ENCODE data around the gene COL12A1. TPM values are rescaled to one million over a fixed set of nuclear protein-coding genes. Genes with fewer than 3 reads are reported as not detected.

Gene COL12A1
- total and polyA plus RNA-seq, 2 experiments from 2014 or later: 0.39 to 6.3 TPM

DNA sequence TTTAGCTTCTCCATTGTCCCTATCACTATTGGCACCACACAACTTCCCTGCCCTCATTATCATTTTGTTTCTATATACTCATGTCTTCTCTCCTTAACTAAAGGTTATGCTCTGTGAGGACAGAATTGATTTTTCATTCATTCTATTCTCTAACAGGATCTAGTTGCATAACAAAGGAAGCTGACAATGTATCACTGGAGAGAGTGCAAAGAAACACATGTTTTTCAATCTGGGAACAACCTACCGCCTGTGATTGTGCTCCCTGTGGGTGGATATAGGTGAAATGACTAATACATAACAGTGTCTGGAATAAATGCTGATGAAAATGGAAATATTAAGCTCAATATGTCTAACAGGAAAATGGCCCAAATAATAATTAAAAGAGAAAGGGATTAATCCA is 56.6 kb downstream of the COL12A1 start (continued):
- TF ChIP-seq, protein P1, sequence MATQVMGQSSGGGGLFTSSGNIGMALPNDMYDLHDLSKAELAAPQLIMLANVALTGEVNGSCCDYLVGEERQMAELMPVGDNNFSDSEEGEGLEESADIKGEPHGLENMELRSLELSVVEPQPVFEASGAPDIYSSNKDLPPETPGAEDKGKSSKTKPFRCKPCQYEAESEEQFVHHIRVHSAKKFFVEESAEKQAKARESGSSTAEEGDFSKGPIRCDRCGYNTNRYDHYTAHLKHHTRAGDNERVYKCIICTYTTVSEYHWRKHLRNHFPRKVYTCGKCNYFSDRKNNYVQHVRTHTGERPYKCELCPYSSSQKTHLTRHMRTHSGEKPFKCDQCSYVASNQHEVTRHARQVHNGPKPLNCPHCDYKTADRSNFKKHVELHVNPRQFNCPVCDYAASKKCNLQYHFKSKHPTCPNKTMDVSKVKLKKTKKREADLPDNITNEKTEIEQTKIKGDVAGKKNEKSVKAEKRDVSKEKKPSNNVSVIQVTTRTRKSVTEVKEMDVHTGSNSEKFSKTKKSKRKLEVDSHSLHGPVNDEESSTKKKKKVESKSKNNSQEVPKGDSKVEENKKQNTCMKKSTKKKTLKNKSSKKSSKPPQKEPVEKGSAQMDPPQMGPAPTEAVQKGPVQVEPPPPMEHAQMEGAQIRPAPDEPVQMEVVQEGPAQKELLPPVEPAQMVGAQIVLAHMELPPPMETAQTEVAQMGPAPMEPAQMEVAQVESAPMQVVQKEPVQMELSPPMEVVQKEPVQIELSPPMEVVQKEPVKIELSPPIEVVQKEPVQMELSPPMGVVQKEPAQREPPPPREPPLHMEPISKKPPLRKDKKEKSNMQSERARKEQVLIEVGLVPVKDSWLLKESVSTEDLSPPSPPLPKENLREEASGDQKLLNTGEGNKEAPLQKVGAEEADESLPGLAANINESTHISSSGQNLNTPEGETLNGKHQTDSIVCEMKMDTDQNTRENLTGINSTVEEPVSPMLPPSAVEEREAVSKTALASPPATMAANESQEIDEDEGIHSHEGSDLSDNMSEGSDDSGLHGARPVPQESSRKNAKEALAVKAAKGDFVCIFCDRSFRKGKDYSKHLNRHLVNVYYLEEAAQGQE (IDR thresholded peaks at IDR 0.05; ENCODE audit: unreplicated experiment): no peak

DNA sequence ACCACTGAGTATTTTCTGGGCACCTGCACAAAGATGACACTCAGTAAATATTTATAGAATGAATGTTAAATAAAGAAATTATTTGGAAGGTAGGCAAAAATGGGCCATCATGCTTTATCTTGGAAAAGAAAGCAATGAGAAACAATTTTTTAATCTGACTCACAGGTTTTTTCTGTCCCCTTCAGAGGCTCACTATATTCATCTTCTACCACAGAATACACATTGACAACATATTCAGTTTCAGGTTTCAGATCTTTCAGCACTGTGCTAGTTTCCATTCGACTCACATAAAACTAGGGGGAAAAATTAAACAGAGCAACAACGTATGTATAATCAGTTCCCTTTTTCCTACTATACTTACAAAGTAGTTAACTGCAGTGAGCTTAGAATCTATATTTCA is 58.3 kb downstream of the COL12A1 start:
- no peaks in the 10 kb centered on the region for H3K79me2 ChIP-seq (replicated peaks; ENCODE audit: insufficient read depth)
- no peak overlapping the region for H2AFZ ChIP-seq
- no peaks in the 10 kb centered on the region for H3K36me3 ChIP-seq (ENCODE audit: insufficient read depth)
- ATAC-seq: no peak
- no peaks in the 10 kb centered on the region for H3F3A ChIP-seq (replicated peaks; ENCODE audit: low read depth)
- Mint-ChIP-seq H3K9me3 (no peaks in the 10 kb centered on the region), H3K27me3 (ENCODE audit: insufficient read depth, low read depth, poor library complexity) (no peaks in the 10 kb centered on the region), H3K27ac (no peak overlapping the region), H3K4me3 (no peak overlapping the region), H3K4me1 (no peaks in the 10 kb centered on the region), H3K36me3 (ENCODE audit: low read depth) (no peaks in the 10 kb centered on the region)
- H3K27me3 ChIP-seq (ENCODE audit: insufficient read depth): no peaks in the 10 kb centered on the region
- no peaks in the 10 kb centered on the region for H3K9me2 ChIP-seq (ENCODE audit: insufficient read depth)
- no peaks in the 10 kb centered on the region for H3K4me1 ChIP-seq (ENCODE audit: insufficient read depth)
- H4K20me1 ChIP-seq (replicated peaks; ENCODE audit: insufficient read depth): no peaks in the 10 kb centered on the region
- H3K27ac ChIP-seq (ENCODE audit: low read depth): no peak overlapping the region
- H3K4me3 ChIP-seq: no peak overlapping the region
- no peak for DNase-seq (ENCODE audit: low spot score)
- no peak overlapping the region for H3K4me2 ChIP-seq
- TF ChIP-seq STAT1 (IDR thresholded peaks at IDR 0.05; ENCODE audit: unreplicated experiment) (no peak), ZNF114 (CRISPR knock-in tag; IDR thresholded peaks at IDR 0.05) (no peak), EZH2phosphoT487 (IDR thresholded peaks at IDR 0.05; ENCODE audit: unreplicated experiment) (no peak), JUNB (IDR thresholded peaks at IDR 0.05; ENCODE audit: unreplicated experiment) (no peak)
- TF ChIP-seq, protein P2, sequence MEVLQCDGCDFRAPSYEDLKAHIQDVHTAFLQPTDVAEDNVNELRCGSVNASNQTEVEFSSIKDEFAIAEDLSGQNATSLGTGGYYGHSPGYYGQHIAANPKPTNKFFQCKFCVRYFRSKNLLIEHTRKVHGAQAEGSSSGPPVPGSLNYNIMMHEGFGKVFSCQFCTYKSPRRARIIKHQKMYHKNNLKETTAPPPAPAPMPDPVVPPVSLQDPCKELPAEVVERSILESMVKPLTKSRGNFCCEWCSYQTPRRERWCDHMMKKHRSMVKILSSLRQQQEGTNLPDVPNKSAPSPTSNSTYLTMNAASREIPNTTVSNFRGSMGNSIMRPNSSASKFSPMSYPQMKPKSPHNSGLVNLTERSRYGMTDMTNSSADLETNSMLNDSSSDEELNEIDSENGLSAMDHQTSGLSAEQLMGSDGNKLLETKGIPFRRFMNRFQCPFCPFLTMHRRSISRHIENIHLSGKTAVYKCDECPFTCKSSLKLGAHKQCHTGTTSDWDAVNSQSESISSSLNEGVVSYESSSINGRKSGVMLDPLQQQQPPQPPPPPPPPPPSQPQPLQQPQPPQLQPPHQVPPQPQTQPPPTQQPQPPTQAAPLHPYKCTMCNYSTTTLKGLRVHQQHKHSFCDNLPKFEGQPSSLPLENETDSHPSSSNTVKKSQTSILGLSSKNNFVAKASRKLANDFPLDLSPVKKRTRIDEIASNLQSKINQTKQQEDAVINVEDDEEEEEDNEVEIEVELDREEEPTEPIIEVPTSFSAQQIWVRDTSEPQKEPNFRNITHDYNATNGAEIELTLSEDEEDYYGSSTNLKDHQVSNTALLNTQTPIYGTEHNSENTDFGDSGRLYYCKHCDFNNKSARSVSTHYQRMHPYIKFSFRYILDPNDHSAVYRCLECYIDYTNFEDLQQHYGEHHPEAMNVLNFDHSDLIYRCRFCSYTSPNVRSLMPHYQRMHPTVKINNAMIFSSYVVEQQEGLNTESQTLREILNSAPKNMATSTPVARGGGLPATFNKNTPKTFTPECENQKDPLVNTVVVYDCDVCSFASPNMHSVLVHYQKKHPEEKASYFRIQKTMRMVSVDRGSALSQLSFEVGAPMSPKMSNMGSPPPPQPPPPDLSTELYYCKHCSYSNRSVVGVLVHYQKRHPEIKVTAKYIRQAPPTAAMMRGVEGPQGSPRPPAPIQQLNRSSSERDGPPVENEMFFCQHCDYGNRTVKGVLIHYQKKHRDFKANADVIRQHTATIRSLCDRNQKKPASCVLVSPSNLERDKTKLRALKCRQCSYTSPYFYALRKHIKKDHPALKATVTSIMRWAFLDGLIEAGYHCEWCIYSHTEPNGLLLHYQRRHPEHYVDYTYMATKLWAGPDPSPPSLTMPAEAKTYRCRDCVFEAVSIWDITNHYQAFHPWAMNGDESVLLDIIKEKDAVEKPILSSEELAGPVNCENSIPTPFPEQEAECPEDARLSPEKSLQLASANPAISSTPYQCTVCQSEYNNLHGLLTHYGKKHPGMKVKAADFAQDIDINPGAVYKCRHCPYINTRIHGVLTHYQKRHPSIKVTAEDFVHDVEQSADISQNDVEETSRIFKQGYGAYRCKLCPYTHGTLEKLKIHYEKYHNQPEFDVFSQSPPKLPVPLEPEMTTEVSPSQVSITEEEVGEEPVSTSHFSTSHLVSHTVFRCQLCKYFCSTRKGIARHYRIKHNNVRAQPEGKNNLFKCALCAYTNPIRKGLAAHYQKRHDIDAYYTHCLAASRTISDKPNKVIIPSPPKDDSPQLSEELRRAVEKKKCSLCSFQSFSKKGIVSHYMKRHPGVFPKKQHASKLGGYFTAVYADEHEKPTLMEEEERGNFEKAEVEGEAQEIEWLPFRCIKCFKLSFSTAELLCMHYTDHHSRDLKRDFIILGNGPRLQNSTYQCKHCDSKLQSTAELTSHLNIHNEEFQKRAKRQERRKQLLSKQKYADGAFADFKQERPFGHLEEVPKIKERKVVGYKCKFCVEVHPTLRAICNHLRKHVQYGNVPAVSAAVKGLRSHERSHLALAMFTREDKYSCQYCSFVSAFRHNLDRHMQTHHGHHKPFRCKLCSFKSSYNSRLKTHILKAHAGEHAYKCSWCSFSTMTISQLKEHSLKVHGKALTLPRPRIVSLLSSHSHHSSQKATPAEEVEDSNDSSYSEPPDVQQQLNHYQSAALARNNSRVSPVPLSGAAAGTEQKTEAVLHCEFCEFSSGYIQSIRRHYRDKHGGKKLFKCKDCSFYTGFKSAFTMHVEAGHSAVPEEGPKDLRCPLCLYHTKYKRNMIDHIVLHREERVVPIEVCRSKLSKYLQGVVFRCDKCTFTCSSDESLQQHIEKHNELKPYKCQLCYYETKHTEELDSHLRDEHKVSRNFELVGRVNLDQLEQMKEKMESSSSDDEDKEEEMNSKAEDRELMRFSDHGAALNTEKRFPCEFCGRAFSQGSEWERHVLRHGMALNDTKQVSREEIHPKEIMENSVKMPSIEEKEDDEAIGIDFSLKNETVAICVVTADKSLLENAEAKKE (CRISPR knock-in tag; IDR thresholded peaks at IDR 0.05): no peak
- TF ChIP-seq, protein P3, sequence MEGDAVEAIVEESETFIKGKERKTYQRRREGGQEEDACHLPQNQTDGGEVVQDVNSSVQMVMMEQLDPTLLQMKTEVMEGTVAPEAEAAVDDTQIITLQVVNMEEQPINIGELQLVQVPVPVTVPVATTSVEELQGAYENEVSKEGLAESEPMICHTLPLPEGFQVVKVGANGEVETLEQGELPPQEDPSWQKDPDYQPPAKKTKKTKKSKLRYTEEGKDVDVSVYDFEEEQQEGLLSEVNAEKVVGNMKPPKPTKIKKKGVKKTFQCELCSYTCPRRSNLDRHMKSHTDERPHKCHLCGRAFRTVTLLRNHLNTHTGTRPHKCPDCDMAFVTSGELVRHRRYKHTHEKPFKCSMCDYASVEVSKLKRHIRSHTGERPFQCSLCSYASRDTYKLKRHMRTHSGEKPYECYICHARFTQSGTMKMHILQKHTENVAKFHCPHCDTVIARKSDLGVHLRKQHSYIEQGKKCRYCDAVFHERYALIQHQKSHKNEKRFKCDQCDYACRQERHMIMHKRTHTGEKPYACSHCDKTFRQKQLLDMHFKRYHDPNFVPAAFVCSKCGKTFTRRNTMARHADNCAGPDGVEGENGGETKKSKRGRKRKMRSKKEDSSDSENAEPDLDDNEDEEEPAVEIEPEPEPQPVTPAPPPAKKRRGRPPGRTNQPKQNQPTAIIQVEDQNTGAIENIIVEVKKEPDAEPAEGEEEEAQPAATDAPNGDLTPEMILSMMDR (conservative IDR thresholded peaks at IDR 0.05; ENCODE audit: low read depth in 2 of 2): no peak
